Activated CD8-positive, alpha-beta memory T cell treated with anti-CD3 and anti-CD28 coated beads for 4 hours (primary cell): ENCODE measurements around the gene CD59.
A peak's percentile ranks its signal among the peaks of the same experiment; 100 is the strongest.

Experiments used
- DNase-seq, 2 donors: peaks; one replicate each; pipeline ENCODE4 v3.0.0-alpha.2; 2020; ENCODE audit warnings: low read depth in 2 of 2

CD59 gene

DNA sequence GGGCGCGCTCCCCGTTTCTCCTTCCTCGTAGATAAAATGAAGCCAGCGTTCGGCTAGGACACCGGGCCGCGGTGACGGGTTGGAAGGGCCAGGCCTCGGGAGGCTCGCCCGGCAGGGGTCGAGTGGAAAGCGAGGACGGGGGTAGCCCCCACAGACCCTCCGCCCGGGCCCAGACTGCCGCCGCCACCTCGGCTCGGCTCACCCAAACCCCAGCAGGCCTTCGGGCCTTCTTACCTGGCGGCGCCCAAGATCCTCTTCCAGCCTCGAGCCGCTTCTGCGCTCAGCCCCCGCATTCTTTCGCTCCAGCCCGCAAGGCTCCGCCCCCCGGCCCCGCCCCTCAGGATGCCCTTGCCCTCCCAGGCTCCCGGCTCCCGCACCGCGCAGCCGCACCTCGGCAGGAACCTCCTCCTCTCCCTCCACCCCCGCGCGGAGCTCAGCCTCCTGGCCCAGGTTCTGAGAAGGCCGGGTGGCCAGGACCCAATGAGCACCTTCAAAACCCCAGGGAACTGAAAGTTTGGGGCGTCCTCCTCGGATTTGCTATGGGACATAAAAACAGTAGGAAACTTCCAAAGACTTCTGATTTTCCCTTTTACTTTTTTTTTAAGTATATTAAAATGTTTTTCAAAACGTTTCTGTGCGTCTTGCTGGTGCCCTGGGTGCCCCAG, at the start of gene CD59:
TSS of gene CD59 (minus strand) at position 276 of the 665 bp plus-strand sequence. CDS start 13,978 bp downstream, outside the sequence.
- peak; percentile 78 to 85 for DNase-seq

DNA sequence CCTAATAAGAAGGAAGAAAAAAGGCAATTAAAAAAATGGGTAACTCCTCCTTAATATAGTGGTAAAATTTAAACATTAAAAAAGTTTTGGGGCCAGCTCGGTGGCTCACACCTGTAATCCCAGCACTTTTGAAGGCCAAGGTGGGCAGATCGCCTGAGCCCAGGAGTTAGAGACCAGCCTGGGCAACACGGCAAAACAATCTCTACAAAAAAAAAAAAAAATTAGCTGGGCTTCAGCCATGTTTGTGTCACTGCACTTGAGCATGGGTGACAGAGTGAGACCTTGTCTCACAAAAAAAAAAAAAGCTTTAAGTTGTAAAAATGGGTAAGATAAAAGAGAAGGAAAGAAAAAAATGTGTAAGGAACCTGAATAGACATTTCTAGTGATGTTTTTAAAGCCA, 49.4 kb upstream of the CD59 start:
- DNase-seq = no peak

DNA sequence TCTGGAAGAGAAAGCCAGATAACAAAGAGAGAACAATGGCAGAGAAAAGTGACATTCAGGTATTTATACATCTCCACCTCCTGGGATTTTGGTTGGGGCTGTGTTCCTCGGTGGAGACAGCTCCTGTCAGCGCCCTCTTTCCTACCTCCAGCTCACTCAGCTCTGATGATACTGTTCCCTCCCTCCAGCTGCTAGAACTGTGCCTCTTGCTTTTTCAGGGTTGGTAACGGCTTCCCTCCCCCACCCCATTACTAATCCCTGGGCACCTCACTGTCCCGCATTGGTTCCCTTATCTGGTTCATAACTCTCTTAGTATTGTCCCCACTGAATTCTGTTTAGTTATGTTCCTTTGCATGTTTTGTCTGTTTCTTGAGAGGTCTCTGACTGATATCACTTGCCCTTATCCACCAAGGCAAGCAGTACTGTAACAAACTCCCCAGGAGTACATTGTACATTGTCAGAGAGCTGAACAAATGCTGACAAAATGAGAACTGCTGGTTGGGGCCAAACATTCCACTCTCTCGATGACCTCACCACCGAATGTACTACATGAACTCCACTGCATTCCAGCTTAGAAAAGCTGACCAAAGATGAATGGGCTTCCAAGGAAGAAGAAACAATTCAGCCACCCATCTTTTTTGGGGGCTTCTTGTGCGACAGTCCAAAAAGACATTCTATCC, 43.8 kb upstream of the CD59 start:
- no peak for DNase-seq

DNA sequence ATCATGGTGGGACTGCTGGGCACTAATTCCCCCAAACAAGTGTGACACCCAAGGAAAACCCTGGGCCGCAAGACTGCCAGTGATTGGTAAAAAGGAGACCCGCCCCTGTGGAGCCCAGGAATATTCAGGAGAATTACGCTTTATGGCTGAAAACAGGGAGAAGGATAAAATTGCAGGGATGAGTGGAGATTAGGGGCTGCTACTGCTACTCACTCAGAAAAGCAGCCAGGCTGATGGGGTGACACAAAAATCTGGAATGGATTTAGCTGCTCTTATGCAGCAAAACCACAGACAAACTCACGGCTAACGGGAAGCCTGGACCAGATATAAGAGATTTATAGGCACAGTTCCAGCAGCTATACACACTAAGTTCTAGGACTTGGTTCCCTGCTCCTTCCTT, 42.5 kb upstream of the CD59 start:
- no peak for DNase-seq

GRCh38 chr11:33777906-33778305, 41.7 kb upstream of the CD59 start:
- no peak for DNase-seq

DNA sequence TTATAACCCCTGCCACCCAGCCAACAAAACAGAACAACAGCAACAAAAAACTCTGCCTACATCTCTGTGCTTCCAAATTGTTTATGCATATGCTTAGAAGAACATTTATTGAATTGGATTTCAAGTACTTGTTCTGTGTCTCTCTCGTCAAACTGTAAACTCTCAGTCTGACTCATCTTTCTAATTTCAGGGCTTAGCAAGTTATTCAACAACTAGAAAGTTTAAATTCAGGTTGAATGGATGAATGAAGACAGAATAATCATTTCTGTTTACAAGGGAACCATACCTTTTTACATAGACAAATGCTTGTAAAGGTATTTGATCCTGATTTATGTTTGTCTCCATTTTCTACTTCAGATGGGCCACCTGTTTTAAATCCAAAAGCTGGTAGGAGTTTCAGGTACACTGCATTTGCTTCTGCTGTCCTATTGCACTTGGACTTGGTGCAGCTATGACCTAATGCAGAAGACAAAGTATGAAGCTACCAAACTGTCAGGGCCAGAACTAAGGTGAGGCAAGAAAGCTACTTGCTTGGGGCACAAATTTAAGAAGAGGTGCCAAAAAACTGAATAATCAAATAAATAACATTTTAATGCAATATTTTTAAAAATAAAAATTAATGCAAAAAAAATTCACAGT, 39.7 kb upstream of the CD59 start:
- no peak for DNase-seq

DNA sequence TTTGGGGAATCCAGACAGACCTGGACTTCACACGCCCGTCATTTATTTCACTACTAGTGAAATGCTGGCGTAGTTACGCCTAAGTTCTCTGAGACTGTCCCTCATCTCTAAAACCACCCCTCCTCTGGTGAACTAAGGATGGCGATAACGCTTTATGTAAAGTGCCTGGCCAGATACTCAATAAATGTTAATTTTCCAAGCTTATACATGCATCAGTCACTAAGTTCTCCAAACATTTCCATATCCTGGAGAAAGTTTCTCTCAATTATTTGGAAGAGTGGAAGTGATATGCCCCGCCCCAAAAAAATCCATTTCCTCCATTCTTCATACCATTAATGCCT, 39.2 kb upstream of the CD59 start:
- DNase-seq = no peak

- no peak for DNase-seq
Measured at GRCh38 chr11:33774736-33775466, 38.7 kb upstream of the CD59 start.

DNA sequence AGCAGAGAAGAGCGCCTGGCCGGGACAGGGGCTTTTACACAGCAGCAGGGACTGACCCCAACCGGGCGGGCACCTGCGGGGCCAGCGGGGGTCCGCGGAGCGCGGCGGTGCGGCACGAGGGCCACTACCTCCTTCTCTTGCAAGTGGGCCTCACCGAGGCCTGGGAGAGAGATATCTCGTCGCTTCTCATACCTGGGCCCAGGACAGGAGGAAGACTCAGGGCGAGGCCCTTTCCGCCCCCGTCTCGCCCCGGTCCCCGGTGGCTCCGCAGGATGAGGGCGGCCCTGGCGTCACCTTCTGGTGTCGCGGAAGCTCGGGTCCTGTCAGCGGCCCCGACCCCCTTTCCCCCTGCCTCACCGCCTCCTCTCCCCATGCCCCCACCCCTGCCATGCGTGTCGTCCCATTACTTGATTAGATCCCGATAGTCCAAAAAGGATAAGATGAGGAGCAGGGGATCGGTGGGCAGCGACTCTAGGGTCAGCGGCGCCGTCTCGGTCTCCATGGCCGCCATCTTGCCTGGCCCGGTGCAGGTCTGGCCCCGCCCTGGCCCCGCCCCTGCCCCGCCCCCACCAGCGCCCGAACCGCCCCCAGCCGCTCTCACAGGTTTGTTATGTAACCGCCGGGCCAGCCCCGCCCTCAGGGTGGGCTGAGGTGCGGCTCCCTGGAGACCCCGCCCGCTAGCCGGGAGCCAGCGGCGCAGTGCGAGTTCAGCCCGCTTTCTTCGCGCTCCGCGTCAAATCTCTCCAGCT, 37.9 kb upstream of the CD59 start, which contains the start of gene FBXO3:
TSS of gene FBXO3 (minus strand) at position 534 of the 749 bp plus-strand sequence. CDS start at position 511, 23 bp downstream.
- DNase-seq = peak; percentile 73 to 79

GRCh38 chr11:33773404-33773986, 37.3 kb upstream of the CD59 start:
- DNase-seq = peak in 1 of 2 donors; percentile 6

- no peak for DNase-seq
Measured at GRCh38 chr11:33772870-33773269, 36.6 kb upstream of the CD59 start.

DNA sequence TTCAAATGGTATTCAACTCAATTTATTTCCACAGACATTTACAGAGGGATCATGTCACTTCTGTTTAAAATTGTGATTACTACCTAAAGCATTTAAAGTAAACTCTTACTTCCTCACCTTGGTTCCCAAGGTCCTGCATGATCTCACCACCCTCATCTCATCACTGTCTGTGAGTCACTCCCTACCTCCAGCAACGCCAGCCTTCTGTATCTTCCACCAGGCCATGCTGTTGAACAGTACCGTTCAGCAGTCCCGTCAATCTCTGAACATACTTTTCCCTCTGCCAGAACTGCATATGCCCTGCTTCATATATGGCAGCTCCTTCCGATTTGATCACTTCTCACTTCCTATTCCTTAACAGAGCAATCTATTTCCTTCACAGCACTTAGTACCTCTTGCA, 36.1 kb upstream of the CD59 start:
- DNase-seq = no peak

- no peak for DNase-seq
Measured at GRCh38 chr11:33770236-33770635, 34.0 kb upstream of the CD59 start.

GRCh38 chr11:33769542-33769941, 33.3 kb upstream of the CD59 start:
- no peak for DNase-seq

- DNase-seq = no peak
Measured at GRCh38 chr11:33767624-33768023, 31.4 kb upstream of the CD59 start.

- no peak for DNase-seq
Measured at GRCh38 chr11:33766085-33766484, 29.9 kb upstream of the CD59 start.

- DNase-seq = no peak
Measured at GRCh38 chr11:33761471-33761870, 25.2 kb upstream of the CD59 start.

DNA sequence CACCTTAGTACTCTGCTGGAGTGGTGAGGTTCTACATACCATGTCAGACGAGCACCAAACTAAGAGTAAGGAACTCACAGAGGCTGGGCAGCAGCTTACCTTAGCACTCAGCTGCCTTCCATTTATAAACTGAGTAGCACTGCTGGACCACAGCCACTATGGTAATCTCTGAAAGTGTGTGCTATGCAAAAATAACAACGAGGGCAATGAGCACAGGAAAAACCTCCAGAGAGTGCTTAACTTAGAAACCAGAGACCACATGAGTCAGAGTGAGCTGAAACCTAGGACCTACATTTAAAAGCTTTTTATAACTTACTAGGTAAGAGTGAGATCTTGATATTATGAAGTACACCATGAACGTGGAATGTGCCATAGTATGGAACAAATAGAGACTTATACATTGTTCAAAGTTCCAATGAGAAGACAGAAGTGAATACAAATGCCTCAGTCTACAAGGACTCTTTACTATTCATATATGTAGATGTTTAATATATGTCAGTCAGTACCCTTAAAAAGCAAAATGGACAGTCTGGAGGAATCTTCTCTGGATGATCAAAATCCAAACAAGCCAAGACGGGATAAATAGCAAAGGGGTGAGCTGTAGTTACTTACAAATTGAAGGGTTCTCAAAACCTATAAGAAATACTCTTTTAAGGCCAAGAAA, 17.2 kb upstream of the CD59 start:
- no peak for DNase-seq

DNA sequence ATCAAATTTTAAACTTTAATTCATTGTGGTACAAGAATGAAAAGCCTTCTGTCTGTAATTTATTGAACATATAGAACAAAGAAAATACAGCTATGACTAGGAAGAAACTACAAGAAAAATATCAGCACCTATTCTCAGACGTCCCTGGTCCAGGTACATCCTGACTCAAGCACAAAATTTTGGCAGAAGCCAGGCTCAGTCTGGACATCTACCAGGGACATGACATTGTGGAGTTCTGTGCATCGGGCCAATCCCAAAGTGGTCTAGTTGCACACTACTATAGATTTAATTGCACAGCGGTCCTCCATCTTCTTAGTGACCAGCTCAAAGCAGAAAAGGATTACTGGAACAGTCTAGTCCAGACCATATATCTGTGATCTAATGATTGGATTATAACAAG, 15.7 kb upstream of the CD59 start:
- no peak for DNase-seq

GRCh38 chr11:33747979-33748378, 11.8 kb upstream of the CD59 start:
- DNase-seq = no peak

DNA sequence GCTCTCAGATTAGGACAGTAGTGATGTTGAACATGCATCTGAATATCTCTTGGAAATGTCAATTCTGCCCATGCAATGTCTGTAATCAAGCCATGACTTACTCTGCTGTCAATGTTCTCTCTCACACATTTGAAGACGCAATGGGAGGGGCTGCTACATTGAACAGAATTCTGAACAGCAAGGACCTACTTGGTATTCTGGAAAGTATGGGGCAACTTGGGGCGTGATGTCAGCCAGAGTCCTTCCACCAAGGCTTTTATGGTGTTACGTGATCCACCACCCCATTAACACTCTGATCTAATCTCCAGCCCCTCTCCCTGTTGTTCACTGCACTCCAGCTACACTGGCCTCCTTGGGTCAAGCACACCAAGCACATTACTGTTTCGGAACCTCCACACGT, 7.1 kb upstream of the CD59 start:
- no peak for DNase-seq
